WI38 (cell line): Measurements from ENCODE around the gene SERTAD1.
"Not testable (repeated sequence)": the region's sequence is repeated elsewhere in the genome, so short reads cannot be mapped to it uniquely, and the experiment has no call there.

ENCODE experiments used
- H3K4me3 ChIP-seq: 2 replicates; pipeline ENCODE4 v1.5.1; 2011; ENCODE audit warnings: low read depth, mild to moderate bottlenecking, control low read depth, low read length
- CTCF ChIP-seq: IDR thresholded peaks from 2 replicates; pipeline ENCODE4 v1.5.1; 2012; ENCODE audit warnings: low read depth, mild to moderate bottlenecking, control low read depth, low read length

The SERTAD1 gene

GRCh38 chr19:40441719-40442253 is 16.0 kb upstream of the SERTAD1 start:
- TF ChIP-seq CTCF: no peak
- H3K4me3 ChIP-seq: peak overlapping the region; percentile 100

GRCh38 chr19:40438284-40438683 is 12.5 kb upstream of the SERTAD1 start:
- H3K4me3 ChIP-seq: no peak overlapping the region
- TF ChIP-seq CTCF: no peak

- TF ChIP-seq CTCF: no peak
- peak overlapping the region; percentile 58 for H3K4me3 ChIP-seq
Measured at GRCh38 chr19:40433391-40434216, 7.8 kb upstream of the SERTAD1 start.

GRCh38 chr19:40432760-40433159 is 7.0 kb upstream of the SERTAD1 start:
- H3K4me3 ChIP-seq: peak overlapping the region; percentile 58

- H3K4me3 ChIP-seq: no peak overlapping the region
- TF ChIP-seq CTCF: no peak
Measured at GRCh38 chr19:40431698-40432097, 5.9 kb upstream of the SERTAD1 start.

GRCh38 chr19:40430242-40430641 is 4.5 kb upstream of the SERTAD1 start:
- H3K4me3 ChIP-seq: not testable (repeated sequence)

- not testable (repeated sequence) for H3K4me3 ChIP-seq
Measured at GRCh38 chr19:40428197-40428596, 2.4 kb upstream of the SERTAD1 start.

- TF ChIP-seq CTCF: no peak
- H3K4me3 ChIP-seq: peak overlapping the region; percentile 74
Measured at GRCh38 chr19:40424637-40425449, 949 bp downstream of the SERTAD1 start.
